SU-DHL-6 (cell line): ENCODE measurements around the gene OR2AT4.

Source experiments
- H2AFZ ChIP-seq: fragments of 200-600 bp; sonication (generic); 2 replicates; pipeline ENCODE4 v1.6.1; 2014; ENCODE audit warnings: low read depth, mild to moderate bottlenecking, moderate library complexity, mixed read lengths, antibody characterized with exemption, low read length; ENCODE audit not compliant: severe bottlenecking
- H3F3A ChIP-seq: fragments of 200-600 bp; shearing (Covaris generic); 2 replicates; pipeline ENCODE4 v1.6.0; 2016; ENCODE audit warnings: antibody characterized with exemption, mild to moderate bottlenecking; ENCODE audit not compliant: insufficient read depth
- H3K27ac ChIP-seq: fragments of 200-600 bp; sonication (generic); 2 replicates; pipeline ENCODE4 v1.5.1; 2016; ENCODE audit warnings: low read depth, mild to moderate bottlenecking, low read length, moderate library complexity, mixed read lengths
- H3K27me3 ChIP-seq: fragments of 200-600 bp; sonication (generic), shearing (Covaris generic); 2 replicates; pipeline ENCODE4 v1.6.0; 2014; ENCODE audit warnings: mild to moderate bottlenecking, low read length
- H3K36me3 ChIP-seq: fragments of 200-600 bp; sonication (generic); 2 replicates; pipeline ENCODE4 v1.6.1; 2014; ENCODE audit warnings: mild to moderate bottlenecking, low read length, mixed read lengths
- H3K4me2 ChIP-seq: fragments of 300-600, 200-600 bp; shearing (Covaris generic), sonication (generic); 2 replicates; pipeline ENCODE4 v1.6.0; 2014; ENCODE audit warnings: low read length, low read depth, mild to moderate bottlenecking; ENCODE audit not compliant: poor library complexity, severe bottlenecking
- H3K4me3 ChIP-seq: fragments of 200-600 bp; sonication (generic); 2 replicates; pipeline ENCODE4 v1.5.1; 2014; ENCODE audit warnings: antibody characterized with exemption, low read length, mild to moderate bottlenecking, mixed read lengths; ENCODE audit not compliant: insufficient read depth, poor library complexity, severe bottlenecking
- H3K79me2 ChIP-seq: fragments of 200-600 bp; sonication (generic); 2 replicates; pipeline ENCODE4 v1.6.1; 2014; ENCODE audit warnings: mild to moderate bottlenecking, low read length, moderate library complexity; ENCODE audit not compliant: insufficient read depth
- H3K9ac ChIP-seq: fragments of 200-600 bp; sonication (generic); 2 replicates; pipeline ENCODE4 v1.7.0; 2014; ENCODE audit warnings: mild to moderate bottlenecking, low read length
- H3K9me2 ChIP-seq: fragments of 200-600 bp; sonication (generic); replicated peaks from 2 replicates; pipeline ENCODE4 v1.6.1; 2014; ENCODE audit warnings: low read length; ENCODE audit not compliant: insufficient read depth
- H3K9me3 ChIP-seq: fragments of 200-600 bp; sonication (generic); 2 replicates; pipeline ENCODE4 v1.6.1; 2014; ENCODE audit warnings: low read length, mixed read lengths; ENCODE audit not compliant: insufficient read depth
- H4K20me1 ChIP-seq: fragments of 200-600 bp; sonication (generic); 2 replicates; pipeline ENCODE4 v1.6.1; 2014; ENCODE audit warnings: low read depth, mild to moderate bottlenecking, antibody characterized with exemption, low read length, moderate library complexity, mixed read lengths
- EZH2phosphoT487 ChIP-seq: fragments of 200-600 bp; sonication (generic), shearing (Covaris generic); conservative IDR thresholded peaks from 2 replicates; pipeline ENCODE4 v1.6.1; 2018; ENCODE audit warnings: mild to moderate bottlenecking, antibody characterized with exemption, low read length, moderate library complexity, mixed read lengths
- TF ChIP-seq, protein P1 (sequence below): fragments of 200-600 bp; sonication (generic); IDR thresholded peaks from one replicate; pipeline ENCODE4 v1.5.1; 2017; ENCODE audit warnings: antibody characterized with exemption, mild to moderate bottlenecking, low read length, moderate library complexity; ENCODE audit not compliant: insufficient read depth, poor library complexity, severe bottlenecking

The OR2AT4 gene

DNA sequence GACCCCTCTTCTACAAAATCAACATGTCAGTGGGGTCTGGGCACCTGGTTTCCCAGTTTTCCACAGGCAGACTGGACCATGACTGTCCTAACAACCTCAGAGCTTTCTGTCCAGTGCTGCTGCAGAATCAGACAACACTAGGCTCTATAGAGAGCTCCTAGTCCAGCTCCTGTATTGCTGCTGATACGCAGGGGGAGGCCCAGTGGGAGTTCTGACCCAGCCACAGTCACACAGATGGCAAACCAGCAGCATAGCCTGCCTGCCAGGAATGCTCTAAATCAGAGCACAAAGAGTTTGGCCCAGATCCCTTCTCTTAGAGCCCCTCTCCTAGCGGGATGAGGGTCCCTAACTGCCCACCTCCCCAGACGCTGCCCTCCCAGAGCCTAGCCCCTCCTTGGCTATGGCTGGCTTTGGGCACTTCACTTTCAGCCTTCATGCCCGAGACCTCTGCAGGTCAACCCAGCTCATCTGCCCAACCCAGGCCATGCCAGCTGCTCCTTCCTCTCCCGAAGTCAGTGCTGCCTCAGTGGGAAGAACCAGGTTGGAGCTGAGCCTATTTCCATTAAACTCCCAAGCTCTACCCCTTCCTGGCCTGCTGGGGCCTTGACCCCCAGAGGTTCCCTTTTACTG is 38.5 kb upstream of the OR2AT4 start:
- H3K27me3 ChIP-seq, result no peaks in the 10 kb centered on the region
- no peak overlapping the region for H2AFZ ChIP-seq
- no peak overlapping the region for H3K4me2 ChIP-seq
- no peak overlapping the region for H3K27ac ChIP-seq
- no peaks in the 10 kb centered on the region for H4K20me1 ChIP-seq
- no peak overlapping the region for H3K4me3 ChIP-seq
- no peaks in the 10 kb centered on the region for H3K9me2 ChIP-seq
- no peaks in the 10 kb centered on the region for H3K79me2 ChIP-seq
- H3F3A ChIP-seq, result no peaks in the 10 kb centered on the region
- no peak for TF ChIP-seq EZH2phosphoT487
- TF ChIP-seq, protein P1, sequence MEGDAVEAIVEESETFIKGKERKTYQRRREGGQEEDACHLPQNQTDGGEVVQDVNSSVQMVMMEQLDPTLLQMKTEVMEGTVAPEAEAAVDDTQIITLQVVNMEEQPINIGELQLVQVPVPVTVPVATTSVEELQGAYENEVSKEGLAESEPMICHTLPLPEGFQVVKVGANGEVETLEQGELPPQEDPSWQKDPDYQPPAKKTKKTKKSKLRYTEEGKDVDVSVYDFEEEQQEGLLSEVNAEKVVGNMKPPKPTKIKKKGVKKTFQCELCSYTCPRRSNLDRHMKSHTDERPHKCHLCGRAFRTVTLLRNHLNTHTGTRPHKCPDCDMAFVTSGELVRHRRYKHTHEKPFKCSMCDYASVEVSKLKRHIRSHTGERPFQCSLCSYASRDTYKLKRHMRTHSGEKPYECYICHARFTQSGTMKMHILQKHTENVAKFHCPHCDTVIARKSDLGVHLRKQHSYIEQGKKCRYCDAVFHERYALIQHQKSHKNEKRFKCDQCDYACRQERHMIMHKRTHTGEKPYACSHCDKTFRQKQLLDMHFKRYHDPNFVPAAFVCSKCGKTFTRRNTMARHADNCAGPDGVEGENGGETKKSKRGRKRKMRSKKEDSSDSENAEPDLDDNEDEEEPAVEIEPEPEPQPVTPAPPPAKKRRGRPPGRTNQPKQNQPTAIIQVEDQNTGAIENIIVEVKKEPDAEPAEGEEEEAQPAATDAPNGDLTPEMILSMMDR, result no peak
- no peaks in the 10 kb centered on the region for H3K36me3 ChIP-seq
- H3K9ac ChIP-seq, result no peak overlapping the region
- no peaks in the 10 kb centered on the region for H3K9me3 ChIP-seq

GRCh38 chr11:75133976-75134375 is 37.3 kb upstream of the OR2AT4 start:
- Histone ChIP-seq H3F3A (no peaks in the 10 kb centered on the region), H3K4me3 (no peak overlapping the region), H3K27ac (no peak overlapping the region), H2AFZ (no peak overlapping the region), H3K9me3 (no peaks in the 10 kb centered on the region), H3K36me3 (no peaks in the 10 kb centered on the region), H3K4me2 (no peak overlapping the region), H3K9me2 (no peaks in the 10 kb centered on the region), H4K20me1 (no peaks in the 10 kb centered on the region), H3K27me3 (no peaks in the 10 kb centered on the region), H3K79me2 (no peaks in the 10 kb centered on the region), H3K9ac (no peak overlapping the region)
- no peak for TF ChIP-seq EZH2phosphoT487
- TF ChIP-seq, protein P1, result no peak

DNA sequence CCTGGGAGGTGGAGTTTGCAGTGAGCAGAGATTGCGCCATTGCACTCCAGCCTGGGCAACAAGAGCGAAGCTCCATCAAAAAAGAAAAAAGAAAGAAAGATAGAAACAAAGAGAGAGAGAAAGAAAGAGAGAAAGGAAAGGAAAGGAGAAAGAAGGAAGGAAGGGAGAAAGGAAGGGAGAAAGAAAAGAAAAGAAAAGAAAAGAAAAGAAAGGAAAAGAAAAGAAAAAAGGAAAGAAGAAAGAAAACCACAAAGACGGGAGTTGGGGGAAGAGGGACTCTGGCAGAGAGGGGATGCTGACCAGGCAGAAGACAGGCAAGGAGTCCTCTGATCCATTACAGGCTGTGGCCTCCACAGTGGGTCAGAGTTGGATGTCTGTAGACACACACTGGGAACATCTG is 35.4 kb upstream of the OR2AT4 start:
- H3F3A ChIP-seq, result no peaks in the 10 kb centered on the region
- no peak overlapping the region for H3K4me3 ChIP-seq

More for the DNA sequence above, 35.4 kb upstream of the OR2AT4 start:
- Histone ChIP-seq H3K9me2 (no peaks in the 10 kb centered on the region), H3K27me3 (no peaks in the 10 kb centered on the region), H3K9ac (no peak overlapping the region), H4K20me1 (no peaks in the 10 kb centered on the region), H3K4me2 (no peak overlapping the region), H2AFZ (no peak overlapping the region), H3K9me3 (no peaks in the 10 kb centered on the region), H3K27ac (no peak overlapping the region), H3K36me3 (no peaks in the 10 kb centered on the region), H3K79me2 (no peaks in the 10 kb centered on the region)
- no peak for TF ChIP-seq EZH2phosphoT487
- TF ChIP-seq, protein P1, result no peak
